ENCODE data around the gene KDM4B. TPM values are rescaled to one million over a fixed set of nuclear protein-coding genes. Genes with fewer than 3 reads are reported as not detected.

KDM4B gene
- total and polyA plus RNA-seq, 2 of the 8 experiments (the other 6 are each of a cell fraction or from before 2014, with no cell fraction given) = 12.0 to 31.9 TPM

GRCh38 chr19:4979211-4979807 lies 10.4 kb downstream of the KDM4B start:
- H3K14ac ChIP-seq (ENCODE audit: insufficient read length) = no peak overlapping the region
- TF ChIP-seq POU5F1 (IDR thresholded peaks at IDR 0.05; ENCODE audit: low read depth, low read length) (no peak), CHD2 (IDR thresholded peaks at IDR 0.05; ENCODE audit: low read length) (no peak), FOSL1 (IDR thresholded peaks at IDR 0.05; ENCODE audit: insufficient read depth, low read depth, low read length) (no peak), CTBP2 (IDR thresholded peaks at IDR 0.05; ENCODE audit: borderline replicate concordance, insufficient read depth, insufficient read length, low read length) (no peak), POLR2AphosphoS5 (IDR thresholded peaks at IDR 0.05; ENCODE audit: low read depth, low read length) (no peak)
- no peak overlapping the region for H4K91ac ChIP-seq (replicated peaks; ENCODE audit: insufficient read length, low read length)
- H3K79me2 ChIP-seq (ENCODE audit: control insufficient read depth in 1 of 2, insufficient read depth in 2 of 2, low read length in 2 of 2) = peaks cover 0 to 75% of the 10 kb centered on the region in 2 experiments; a peak in 2 of 4 replicates
- 92% methylated on average over 8 of the region's 8 CpGs; no CpG with 5 or more reads in 1 of the 2 experiments for WGBS, 2 experiments (ENCODE audit: extremely low coverage in 1 of 2, insufficient coverage in 1 of 2, insufficient read length in 1 of 2, insufficient replicate concordance in 2 of 2, low coverage in 1 of 2, low lambda C conversion rate in 2 of 2, missing lambda C conversion rate in 1 of 2)
- H3K79me1 ChIP-seq (ENCODE audit: low read depth, low read length) = peaks cover 28% of the 10 kb centered on the region
- H3K9me3 ChIP-seq (ENCODE audit: insufficient read depth in 2 of 2, low read depth in 1 of 2, low read length in 1 of 2) = no peaks in the 10 kb centered on the region
- peaks cover 0 to 10% (median 4%) of the 10 kb centered on the region in 4 experiments; a peak in 4 of 7 replicates for H3K4me1 ChIP-seq (replicated peaks in 1 of 4; ENCODE audit: control insufficient read depth in 3 of 4, insufficient read depth in 4 of 4, low read length in 3 of 4)
- H3K23me2 ChIP-seq (ENCODE audit: low read depth, low read length) = no peaks in the 10 kb centered on the region
- H3K27ac ChIP-seq (ENCODE audit: low read depth, low read length) = no peak overlapping the region
- peaks cover 0 to 4% (median 0%) of the 10 kb centered on the region in 4 experiments; a peak in 2 of 8 replicates for H3K36me3 ChIP-seq (ENCODE audit: control insufficient read depth in 2 of 4, insufficient read depth in 4 of 4, low read length in 3 of 4)
- no peak overlapping the region for H3K4ac ChIP-seq (replicated peaks; ENCODE audit: insufficient read length, low read depth, low read length)
- FAIRE-seq = no peak
- no peak overlapping the region for H3K18ac ChIP-seq (ENCODE audit: extremely low read depth, low read length)
- H2BK20ac ChIP-seq (ENCODE audit: low read length) = no peak overlapping the region
- H2BK12ac ChIP-seq (ENCODE audit: low read depth, low read length) = no peak overlapping the region
- DNase-seq (ENCODE audit: low read depth in 1 of 2, low spot score in 2 of 2) = no peak
- H3K4me3 ChIP-seq (ENCODE audit: extremely low read depth in 1 of 4, insufficient read depth in 2 of 4, low read depth in 3 of 4, low read length in 4 of 4) = no peak overlapping the region
- H3K56ac ChIP-seq (replicated peaks; ENCODE audit: insufficient read length, low read depth, low read length) = no peak overlapping the region
- H2AK5ac ChIP-seq (ENCODE audit: low read depth, low read length) = 0 out of 2 replicates have a peak overlapping the region, but pooled peaks have one; percentile 53
- H2BK15ac ChIP-seq (ENCODE audit: low read length) = no peak overlapping the region
- no peak overlapping the region for H2BK5ac ChIP-seq (ENCODE audit: low read depth, low read length)
- no peak overlapping the region for H3K23ac ChIP-seq (ENCODE audit: insufficient read length)
- no peaks in the 10 kb centered on the region for H3K27me3 ChIP-seq (replicated peaks in 1 of 4; ENCODE audit: control insufficient read depth in 3 of 4, extremely low read depth in 1 of 4, insufficient read depth in 3 of 4, low read length in 3 of 4)
- ChIA-PET CTCF (ENCODE audit: partially characterized antibody) (interaction anchor here (0.9 to 2.6 kb wide), 12 partner anchors 8 to 170 kb away, joined by 3 to 11 read pairs (median 4); no protein-coding TSS in a partner anchor), POLR2A (ENCODE audit: partially characterized antibody) (interaction anchor here (1.3 to 2.3 kb wide), 2 partner anchors 11 to 115 kb away, joined by 3 to 11 read pairs; partner anchors contain the start of gene KDM4B)
- H2AFZ ChIP-seq (ENCODE audit: low read length) = no peak overlapping the region
- H4K20me1 ChIP-seq (replicated peaks in 1 of 2; ENCODE audit: control insufficient read depth in 1 of 2, insufficient read depth in 2 of 2, low read length in 2 of 2) = peaks cover 16 to 25% of the 10 kb centered on the region in 2 experiments
- H3K4me2 ChIP-seq (ENCODE audit: insufficient read depth in 1 of 2, low read depth in 2 of 2, low read length in 2 of 2) = no peak overlapping the region
- H4K8ac ChIP-seq (ENCODE audit: extremely low read depth, insufficient read depth, low read length) = no peak overlapping the region
- no peak overlapping the region for H4K5ac ChIP-seq (ENCODE audit: insufficient read length, low read depth, low read length)
- no peak overlapping the region for H3K9ac ChIP-seq (replicated peaks in 1 of 4; ENCODE audit: extremely low read depth in 1 of 4, low read depth in 3 of 4, low read length in 3 of 4)
- no peak overlapping the region for H2BK120ac ChIP-seq (replicated peaks; ENCODE audit: low read depth, low read length)
